ENCODE measurements around the gene DEXI.
"Not testable (repeated sequence)": the region's sequence is repeated elsewhere in the genome, so short reads cannot be mapped to it uniquely, and the experiment has no call there.

Gene DEXI

GRCh38 chr16:10926867-10927266, 15.4 kb downstream of the DEXI start:
- DNase-seq = no peak

GRCh38 chr16:10926094-10926493, 16.2 kb downstream of the DEXI start:
- no peak for DNase-seq

- DNase-seq = not testable (repeated sequence)
These were observed 17.0 kb downstream of the DEXI start for GRCh38 chr16:10925285-10925684.

GRCh38 chr16:10923650-10924214, 18.5 kb downstream of the DEXI start:
- no peak for DNase-seq

GRCh38 chr16:10923146-10923649, 19.1 kb downstream of the DEXI start:
- DNase-seq = no peak

GRCh38 chr16:10922328-10923145, 19.7 kb downstream of the DEXI start:
- DNase-seq = no peak

GRCh38 chr16:10921536-10922327, 20.5 kb downstream of the DEXI start:
- DNase-seq = no peak

- DNase-seq = no peak
These were observed 21.4 kb downstream of the DEXI start for GRCh38 chr16:10920726-10921427.

- DNase-seq = no peak
These were observed 23.3 kb downstream of the DEXI start for GRCh38 chr16:10919003-10919351.

GRCh38 chr16:10918294-10919002, 23.8 kb downstream of the DEXI start:
- peak; percentile 35 to 82 (median 59) for DNase-seq

GRCh38 chr16:10916534-10916933, 25.7 kb downstream of the DEXI start:
- DNase-seq = no peak

- DNase-seq = no peak
These were observed 31.0 kb downstream of the DEXI start for GRCh38 chr16:10911267-10911666.

- no peak for DNase-seq
These were observed 34.6 kb downstream of the DEXI start for GRCh38 chr16:10907757-10908045.

- no peak for DNase-seq
These were observed 35.1 kb downstream of the DEXI start for GRCh38 chr16:10906914-10907756.

GRCh38 chr16:10906482-10906881, 35.8 kb downstream of the DEXI start:
- no peak for DNase-seq

- no peak for DNase-seq
These were observed 39.3 kb downstream of the DEXI start for GRCh38 chr16:10902999-10903398.

GRCh38 chr16:10897134-10897533, 45.1 kb downstream of the DEXI start:
- DNase-seq = no peak

GRCh38 chr16:10896723-10897122, 45.5 kb downstream of the DEXI start:
- DNase-seq = no peak

- no peak for DNase-seq
These were observed 46.1 kb downstream of the DEXI start for GRCh38 chr16:10896165-10896564.

GRCh38 chr16:10895053-10895946, 47.0 kb downstream of the DEXI start:
- DNase-seq = peak in 1 of 5 experiments; percentile 29

All from T-helper 2 cell (primary cell).